Measurements from ENCODE around the gene BUD23.

Gene BUD23

GRCh38 chr7:73663033-73663432 lies 20.4 kb upstream of the BUD23 start:
- peaks cover 7 to 14% (median 11%) of the 10 kb centered on the region in 11 experiments; a peak in 21 of 22 replicates for H3K9me3 ChIP-seq (replicated peaks in 1 of 11)
- H3K4me1 ChIP-seq: 0 out of 20 replicates have a peak, but pooled peaks cover 0 to 3% (median 0%) of the 10 kb centered on the region in 10 experiments
- no peak overlapping the region for H3K4me2 ChIP-seq
- no peaks in the 10 kb centered on the region for H3K36me3 ChIP-seq
- no peak overlapping the region for H3K4me3 ChIP-seq
- peaks cover 0 to 17% (median 9%) of the 10 kb centered on the region in 11 experiments; a peak in 9 of 22 replicates for H3K27me3 ChIP-seq
- no peak for TF ChIP-seq Cebpa-rat (IDR thresholded peaks at IDR 0.05)
- H3K27ac ChIP-seq: no peak overlapping the region
- H3K9ac ChIP-seq: no peak overlapping the region
- H4K20me1 ChIP-seq: no peaks in the 10 kb centered on the region

GRCh38 chr7:73667344-73668102 lies 15.9 kb upstream of the BUD23 start, which contains the start of gene VPS37D:
TSS of gene VPS37D (plus strand) at chr7:73667831. CDS start at chr7:73667959, 128 bp downstream.
- no peak for TF ChIP-seq Cebpa-rat (IDR thresholded peaks at IDR 0.05)
- H3K4me3 ChIP-seq: peak within 1 kb of the TSS; percentile 73 to 83 (median 75)
- H3K36me3 ChIP-seq: peaks cover 0 to 3% (median 0%) of the 10 kb centered on the region in 11 experiments; a peak in 3 of 22 replicates
- peaks cover 0 to 29% (median 5%) of the 10 kb centered on the region in 11 experiments; a peak in 11 of 22 replicates for H4K20me1 ChIP-seq
- peaks cover 7 to 12% (median 10%) of the 10 kb centered on the region in 11 experiments; a peak in 21 of 22 replicates for H3K9me3 ChIP-seq (replicated peaks in 1 of 11)
- H3K4me2 ChIP-seq: peak within 1 kb of the TSS; percentile 89 to 98 (median 96)
- H3K27ac ChIP-seq: peak within 1 kb of the TSS; percentile 50 to 78 (median 67); a peak in 21 of 22 replicates
- peaks cover 0 to 28% (median 13%) of the 10 kb centered on the region in 11 experiments; a peak in 13 of 22 replicates for H3K27me3 ChIP-seq
- peaks cover 7 to 21% (median 14%) of the 10 kb centered on the region in 10 experiments; a peak in 19 of 20 replicates for H3K4me1 ChIP-seq
- H3K9ac ChIP-seq: peak within 1 kb of the TSS; percentile 72 to 90 (median 84)

- Histone ChIP-seq H3K4me1 (peaks cover 7 to 21% (median 14%) of the 10 kb centered on the region in 10 experiments; a peak in 19 of 20 replicates), H3K27me3 (peaks cover 0 to 28% (median 13%) of the 10 kb centered on the region in 11 experiments; a peak in 13 of 22 replicates), H3K9ac (peak overlapping the region; percentile 72 to 90 (median 84)), H3K27ac (peak overlapping the region; percentile 50 to 78 (median 67); a peak in 21 of 22 replicates), H4K20me1 (peaks cover 0 to 30% (median 5%) of the 10 kb centered on the region in 11 experiments; a peak in 11 of 22 replicates), H3K4me2 (peak overlapping the region; percentile 89 to 98 (median 96)), H3K9me3 (replicated peaks in 1 of 11) (peaks cover 0 to 4% (median 3%) of the 10 kb centered on the region in 11 experiments; a peak in 20 of 22 replicates), H3K4me3 (peak overlapping the region; percentile 73 to 83 (median 75)), H3K36me3 (peaks cover 0 to 3% (median 0%) of the 10 kb centered on the region in 11 experiments; a peak in 3 of 22 replicates)
- no peak for TF ChIP-seq Cebpa-rat (IDR thresholded peaks at IDR 0.05)
Observed at GRCh38 chr7:73668103-73668885, 15.1 kb upstream of the BUD23 start.

GRCh38 chr7:73668886-73669230 lies 14.5 kb upstream of the BUD23 start:
- TF ChIP-seq Cebpa-rat (IDR thresholded peaks at IDR 0.05): no peak
- peaks cover 0 to 30% (median 5%) of the 10 kb centered on the region in 11 experiments; a peak in 12 of 22 replicates for H4K20me1 ChIP-seq
- H3K27ac ChIP-seq: peak overlapping the region in 3 of 11 experiments; percentile 74 to 78 (median 77); a peak in 3 of 22 replicates
- H3K4me2 ChIP-seq: peak overlapping the region; percentile 89 to 98 (median 96)
- peaks cover 7 to 21% (median 14%) of the 10 kb centered on the region in 10 experiments; a peak in 19 of 20 replicates for H3K4me1 ChIP-seq
- peaks cover 0 to 28% (median 13%) of the 10 kb centered on the region in 11 experiments; a peak in 13 of 22 replicates for H3K27me3 ChIP-seq
- peaks cover 0 to 3% (median 0%) of the 10 kb centered on the region in 11 experiments; a peak in 3 of 22 replicates for H3K36me3 ChIP-seq
- peak overlapping the region in 10 of 11 experiments; percentile 78 to 90 (median 85); a peak in 12 of 22 replicates for H3K9ac ChIP-seq
- peak overlapping the region; percentile 73 to 83 (median 75) for H3K4me3 ChIP-seq
- H3K9me3 ChIP-seq (replicated peaks in 1 of 11): no peaks in the 10 kb centered on the region

- Histone ChIP-seq H3K9me3 (replicated peaks in 1 of 11) (no peaks in the 10 kb centered on the region), H3K4me3 (peak overlapping the region in 2 of 10 experiments; percentile 79 to 83; a peak in 5 of 20 replicates), H3K36me3 (peaks cover 0 to 3% (median 0%) of the 10 kb centered on the region in 11 experiments; a peak in 3 of 22 replicates), H3K9ac (peak overlapping the region in 2 of 11 experiments; percentile 87 to 90; a peak in 4 of 22 replicates), H3K27ac (no peak overlapping the region), H3K27me3 (peaks cover 0 to 28% (median 13%) of the 10 kb centered on the region in 11 experiments; a peak in 13 of 22 replicates), H3K4me2 (peak overlapping the region; percentile 89 to 98 (median 96); a peak in 20 of 22 replicates), H4K20me1 (peaks cover 0 to 30% (median 5%) of the 10 kb centered on the region in 11 experiments; a peak in 12 of 22 replicates), H3K4me1 (peaks cover 7 to 21% (median 14%) of the 10 kb centered on the region in 10 experiments; a peak in 19 of 20 replicates)
- TF ChIP-seq Cebpa-rat (IDR thresholded peaks at IDR 0.05): no peak
Observed at GRCh38 chr7:73669288-73669701, 14.1 kb upstream of the BUD23 start.

- no peak overlapping the region for H3K9ac ChIP-seq
- H3K4me1 ChIP-seq: peaks cover 7 to 21% (median 14%) of the 10 kb centered on the region in 10 experiments; a peak in 19 of 20 replicates
- 0 out of 22 replicates have a peak overlapping the region, but pooled peaks of 2 of the 11 experiments have one; percentile 5 to 10 for H3K4me2 ChIP-seq
- peaks cover 0 to 30% (median 9%) of the 10 kb centered on the region in 11 experiments; a peak in 12 of 22 replicates for H4K20me1 ChIP-seq
- H3K27ac ChIP-seq: no peak overlapping the region
- peaks cover 0 to 3% (median 0%) of the 10 kb centered on the region in 11 experiments; a peak in 3 of 22 replicates for H3K36me3 ChIP-seq
- peaks cover 0 to 28% (median 13%) of the 10 kb centered on the region in 11 experiments; a peak in 13 of 22 replicates for H3K27me3 ChIP-seq
- TF ChIP-seq Cebpa-rat (IDR thresholded peaks at IDR 0.05): no peak
- H3K4me3 ChIP-seq: no peak overlapping the region
- no peaks in the 10 kb centered on the region for H3K9me3 ChIP-seq (replicated peaks in 1 of 11)
Observed at GRCh38 chr7:73669858-73670385, 13.5 kb upstream of the BUD23 start.

- peaks cover 0 to 3% (median 0%) of the 10 kb centered on the region in 11 experiments; a peak in 3 of 22 replicates for H3K36me3 ChIP-seq
- no peak for TF ChIP-seq Cebpa-rat (IDR thresholded peaks at IDR 0.05)
- H3K9ac ChIP-seq: no peak overlapping the region
- H3K27me3 ChIP-seq: peaks cover 0 to 18% (median 5%) of the 10 kb centered on the region in 11 experiments; a peak in 13 of 22 replicates
- H3K4me1 ChIP-seq: peaks cover 7 to 21% (median 14%) of the 10 kb centered on the region in 10 experiments; a peak in 19 of 20 replicates
- no peaks in the 10 kb centered on the region for H3K9me3 ChIP-seq (replicated peaks in 1 of 11)
- peaks cover 0 to 43% (median 18%) of the 10 kb centered on the region in 11 experiments; a peak in 16 of 22 replicates for H4K20me1 ChIP-seq
- no peak overlapping the region for H3K4me3 ChIP-seq
- no peak overlapping the region for H3K4me2 ChIP-seq
- H3K27ac ChIP-seq: no peak overlapping the region
Observed at GRCh38 chr7:73671322-73671661, 12.1 kb upstream of the BUD23 start.
